Endothelial cell (in vitro differentiated cells): Measurements from ENCODE around the gene KCTD3. TPM values are rescaled to one million over a fixed set of nuclear protein-coding genes. Genes with fewer than 3 reads are reported as not detected.

Experiments used
- DNase-seq: peaks from one replicate; pipeline ENCODE4 v3.0.0; 2021; ENCODE audit warnings: low spot score
- H3K27ac Mint-ChIP-seq: one replicate; pipeline ENCODE4 v1.8.0; 2021; ENCODE audit warnings: mixed read lengths, inconsistent platforms; ENCODE audit not compliant: unreplicated experiment
- H3K27me3 Mint-ChIP-seq: one replicate; pipeline ENCODE4 v1.8.0; 2021; ENCODE audit warnings: mild to moderate bottlenecking, moderate library complexity, mixed read lengths, inconsistent platforms; ENCODE audit not compliant: unreplicated experiment
- H3K36me3 Mint-ChIP-seq: one replicate; pipeline ENCODE4 v1.8.0; 2021; ENCODE audit warnings: mild to moderate bottlenecking, low read depth, mixed read lengths, inconsistent platforms; ENCODE audit not compliant: unreplicated experiment
- H3K4me1 Mint-ChIP-seq: one replicate; pipeline ENCODE4 v1.8.0; 2021; ENCODE audit warnings: mild to moderate bottlenecking, mixed read lengths, inconsistent platforms; ENCODE audit not compliant: unreplicated experiment
- H3K4me3 Mint-ChIP-seq: one replicate; pipeline ENCODE4 v1.8.0; 2021; ENCODE audit warnings: mild to moderate bottlenecking, mixed read lengths, inconsistent platforms; ENCODE audit not compliant: unreplicated experiment
- H3K9me3 Mint-ChIP-seq: one replicate; pipeline ENCODE4 v1.8.0; 2021; ENCODE audit warnings: mixed read lengths, inconsistent platforms; ENCODE audit not compliant: unreplicated experiment
- total RNA-seq: library from RNA; stranded (reverse); fragmentation: NEBNext Ultra II Directional; extraction: Animal tissue kit (Norgen Biotek cat#: 25700); gene quantifications from one replicate; pipeline ENCODE4 v1.2.1, GENCODE V29; 2021; ENCODE audit not compliant: unreplicated experiment
- TF ChIP-seq, protein P1 (sequence below): fragments of 200-600 bp; sonication (generic); IDR thresholded peaks from one replicate; pipeline ENCODE4 v1.5.0; 2021; ENCODE audit warnings: antibody characterized with exemption; ENCODE audit not compliant: unreplicated experiment

The KCTD3 gene
- total RNA-seq, 1 donor from 2014 or later, result 32.9 TPM

DNA sequence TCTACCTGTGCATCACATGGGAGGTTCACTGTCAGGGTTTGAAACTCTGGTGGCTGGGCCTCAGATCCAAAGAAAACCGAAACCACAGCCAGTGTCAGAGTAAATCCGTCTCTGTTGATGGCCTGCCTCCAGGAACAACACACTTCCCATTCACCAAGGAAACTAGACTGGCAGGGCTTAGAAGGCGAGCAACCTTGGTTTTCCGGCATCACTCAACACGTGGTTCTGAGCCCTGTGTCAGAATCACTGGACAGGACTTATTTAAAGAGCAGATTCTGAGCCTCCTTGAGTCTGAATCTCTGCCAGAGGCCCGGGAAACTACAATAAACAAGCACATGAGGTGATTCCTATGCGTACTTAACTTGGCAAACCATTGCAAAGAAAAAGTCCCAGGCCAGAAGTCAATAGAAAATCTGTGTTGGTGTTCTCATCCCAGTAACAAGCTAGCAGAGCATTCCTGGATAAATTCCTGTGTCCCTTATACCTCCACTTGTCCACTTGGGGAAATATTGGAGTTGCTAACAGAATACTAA is 70.0 kb downstream of the KCTD3 start:
- DNase-seq, result no peak
- TF ChIP-seq, protein P1, sequence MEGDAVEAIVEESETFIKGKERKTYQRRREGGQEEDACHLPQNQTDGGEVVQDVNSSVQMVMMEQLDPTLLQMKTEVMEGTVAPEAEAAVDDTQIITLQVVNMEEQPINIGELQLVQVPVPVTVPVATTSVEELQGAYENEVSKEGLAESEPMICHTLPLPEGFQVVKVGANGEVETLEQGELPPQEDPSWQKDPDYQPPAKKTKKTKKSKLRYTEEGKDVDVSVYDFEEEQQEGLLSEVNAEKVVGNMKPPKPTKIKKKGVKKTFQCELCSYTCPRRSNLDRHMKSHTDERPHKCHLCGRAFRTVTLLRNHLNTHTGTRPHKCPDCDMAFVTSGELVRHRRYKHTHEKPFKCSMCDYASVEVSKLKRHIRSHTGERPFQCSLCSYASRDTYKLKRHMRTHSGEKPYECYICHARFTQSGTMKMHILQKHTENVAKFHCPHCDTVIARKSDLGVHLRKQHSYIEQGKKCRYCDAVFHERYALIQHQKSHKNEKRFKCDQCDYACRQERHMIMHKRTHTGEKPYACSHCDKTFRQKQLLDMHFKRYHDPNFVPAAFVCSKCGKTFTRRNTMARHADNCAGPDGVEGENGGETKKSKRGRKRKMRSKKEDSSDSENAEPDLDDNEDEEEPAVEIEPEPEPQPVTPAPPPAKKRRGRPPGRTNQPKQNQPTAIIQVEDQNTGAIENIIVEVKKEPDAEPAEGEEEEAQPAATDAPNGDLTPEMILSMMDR, result no peak
- no peaks in the 10 kb centered on the region for H3K9me3 Mint-ChIP-seq
- H3K27me3 Mint-ChIP-seq, result peaks cover 6% of the 10 kb centered on the region
- no peaks in the 10 kb centered on the region for H3K36me3 Mint-ChIP-seq
- H3K4me3 Mint-ChIP-seq, result no peak overlapping the region
- peaks cover 8% of the 10 kb centered on the region for H3K4me1 Mint-ChIP-seq
- H3K27ac Mint-ChIP-seq, result no peak overlapping the region

DNA sequence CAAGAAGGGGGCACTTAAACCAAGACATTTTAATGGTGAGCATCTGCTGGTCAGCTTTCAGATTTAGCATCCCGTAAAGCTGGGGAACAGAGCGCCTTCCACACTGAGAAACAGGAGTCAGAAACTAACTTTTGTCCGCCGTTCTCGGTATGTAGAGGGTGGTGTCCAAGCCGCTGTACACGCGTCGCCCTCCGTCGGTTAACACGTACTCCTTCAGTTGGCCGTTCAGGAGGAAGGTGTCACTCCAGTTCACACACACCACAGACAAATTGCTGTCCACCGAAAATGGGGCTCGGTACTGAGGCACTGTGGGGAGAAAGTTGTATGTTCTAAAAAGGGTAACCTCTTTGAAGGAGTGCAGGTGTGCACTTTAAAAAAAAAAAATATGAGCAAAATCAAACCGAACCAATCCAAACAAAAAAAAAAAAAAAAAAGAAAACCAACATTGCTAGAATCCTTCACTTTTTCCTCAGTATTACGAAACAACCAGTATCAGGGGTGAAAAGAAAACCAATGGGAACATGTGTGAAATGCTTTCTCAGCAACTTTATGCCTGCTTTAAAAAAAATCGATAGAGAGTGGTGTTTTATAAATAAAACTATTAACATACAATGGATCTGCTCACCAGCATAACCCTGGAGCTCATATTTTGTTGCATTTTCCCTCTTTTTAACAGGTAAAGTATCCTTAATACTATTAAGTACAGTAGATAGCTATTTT is 73.5 kb downstream of the KCTD3 start:
- H3K36me3 Mint-ChIP-seq, result no peaks in the 10 kb centered on the region
- peaks cover 1% of the 10 kb centered on the region for H3K27me3 Mint-ChIP-seq
- peaks cover 8% of the 10 kb centered on the region for H3K4me1 Mint-ChIP-seq
- TF ChIP-seq, protein P1, result no peak
- DNase-seq, result no peak
- H3K4me3 Mint-ChIP-seq, result no peak overlapping the region
- H3K9me3 Mint-ChIP-seq, result no peaks in the 10 kb centered on the region
- no peak overlapping the region for H3K27ac Mint-ChIP-seq

DNA sequence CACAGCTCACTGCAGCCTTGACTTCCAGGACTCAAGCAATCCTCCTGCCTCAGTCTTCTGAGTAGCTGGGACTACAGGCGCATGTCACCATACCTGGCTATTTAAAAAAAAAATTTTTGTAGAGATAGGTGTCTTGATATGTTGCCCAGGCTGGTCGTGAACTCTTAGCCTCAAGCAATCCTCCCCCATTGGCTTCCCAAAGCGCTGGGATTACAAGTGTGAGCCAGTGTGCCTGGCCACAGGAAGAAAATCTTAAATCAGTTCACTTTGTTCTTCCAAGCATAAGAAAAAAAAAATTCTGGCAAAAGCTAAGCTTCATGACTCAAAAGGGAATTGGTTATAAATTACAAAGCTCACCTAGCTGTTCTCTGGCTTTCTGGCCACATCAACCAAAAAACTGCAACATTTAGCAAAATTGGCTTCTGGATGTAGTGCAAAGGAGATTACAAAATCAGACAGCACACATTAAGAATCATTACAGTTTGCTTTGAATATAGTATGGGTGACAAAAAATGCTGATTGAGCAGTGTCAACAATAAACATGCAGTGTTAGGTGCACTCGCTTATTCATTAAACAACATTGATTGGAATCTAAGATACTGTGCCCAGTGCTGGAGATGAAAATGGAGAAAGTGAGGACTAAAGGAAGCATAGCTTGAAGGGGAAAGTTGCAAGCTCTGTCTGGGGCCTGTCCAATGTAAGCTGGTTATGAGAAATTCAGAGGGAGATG is 76.7 kb downstream of the KCTD3 start:
- no peaks in the 10 kb centered on the region for H3K36me3 Mint-ChIP-seq
- H3K27me3 Mint-ChIP-seq, result no peaks in the 10 kb centered on the region
- DNase-seq, result no peak
- peaks cover 4% of the 10 kb centered on the region for H3K4me1 Mint-ChIP-seq
- TF ChIP-seq, protein P1, result no peak
- no peak overlapping the region for H3K27ac Mint-ChIP-seq
- no peaks in the 10 kb centered on the region for H3K9me3 Mint-ChIP-seq
- H3K4me3 Mint-ChIP-seq, result no peak overlapping the region

DNA sequence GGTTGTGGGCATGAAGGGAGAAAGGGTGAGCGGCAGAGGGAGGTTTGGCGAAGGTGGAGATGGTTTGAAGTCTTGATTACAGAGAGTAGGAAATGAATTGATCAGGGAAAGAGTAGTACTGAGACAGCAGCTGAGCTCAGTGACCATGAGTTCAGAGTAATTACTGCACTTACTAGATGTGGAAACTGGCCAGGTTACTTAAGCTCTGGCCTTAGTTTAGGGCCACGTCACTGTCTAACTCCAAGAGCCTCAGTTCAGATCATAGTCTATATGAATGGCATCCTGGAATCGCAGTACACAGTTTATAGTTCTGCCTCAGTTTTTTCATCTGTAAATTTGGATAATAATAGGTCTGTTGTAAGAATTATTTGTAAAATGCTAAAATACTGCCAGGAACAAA is 78.1 kb downstream of the KCTD3 start:
- Mint-ChIP-seq H3K27ac (no peak overlapping the region), H3K4me3 (no peak overlapping the region), H3K36me3 (no peaks in the 10 kb centered on the region), H3K4me1 (no peaks in the 10 kb centered on the region), H3K9me3 (no peaks in the 10 kb centered on the region), H3K27me3 (no peaks in the 10 kb centered on the region)
- TF ChIP-seq, protein P1, result no peak
- DNase-seq, result no peak

DNA sequence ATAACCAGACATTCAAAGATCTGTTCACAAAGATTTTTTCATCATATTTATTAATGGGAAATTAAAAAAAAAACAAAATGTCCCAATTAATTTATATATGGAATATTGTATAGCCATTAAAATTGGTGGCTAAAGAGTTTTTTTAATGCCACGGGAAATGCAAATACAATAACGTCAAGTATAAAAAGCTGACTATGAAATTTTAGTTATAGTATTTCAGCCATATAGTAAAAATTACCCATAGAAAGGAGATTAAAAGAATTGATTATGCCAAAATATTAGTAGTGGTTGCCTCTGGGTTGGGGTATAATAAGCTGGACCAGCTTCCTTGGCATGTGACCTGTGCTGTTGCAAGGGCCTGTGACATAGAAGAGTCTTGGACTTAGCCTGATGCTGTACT is 78.8 kb downstream of the KCTD3 start:
- H3K27ac Mint-ChIP-seq, result no peak overlapping the region
- no peaks in the 10 kb centered on the region for H3K27me3 Mint-ChIP-seq
- H3K4me1 Mint-ChIP-seq, result no peaks in the 10 kb centered on the region
- H3K36me3 Mint-ChIP-seq, result no peaks in the 10 kb centered on the region
- DNase-seq, result no peak
- TF ChIP-seq, protein P1, result no peak
- no peak overlapping the region for H3K4me3 Mint-ChIP-seq
- H3K9me3 Mint-ChIP-seq, result no peaks in the 10 kb centered on the region
